ENCODE data around the gene PCCA.

The PCCA gene

DNA sequence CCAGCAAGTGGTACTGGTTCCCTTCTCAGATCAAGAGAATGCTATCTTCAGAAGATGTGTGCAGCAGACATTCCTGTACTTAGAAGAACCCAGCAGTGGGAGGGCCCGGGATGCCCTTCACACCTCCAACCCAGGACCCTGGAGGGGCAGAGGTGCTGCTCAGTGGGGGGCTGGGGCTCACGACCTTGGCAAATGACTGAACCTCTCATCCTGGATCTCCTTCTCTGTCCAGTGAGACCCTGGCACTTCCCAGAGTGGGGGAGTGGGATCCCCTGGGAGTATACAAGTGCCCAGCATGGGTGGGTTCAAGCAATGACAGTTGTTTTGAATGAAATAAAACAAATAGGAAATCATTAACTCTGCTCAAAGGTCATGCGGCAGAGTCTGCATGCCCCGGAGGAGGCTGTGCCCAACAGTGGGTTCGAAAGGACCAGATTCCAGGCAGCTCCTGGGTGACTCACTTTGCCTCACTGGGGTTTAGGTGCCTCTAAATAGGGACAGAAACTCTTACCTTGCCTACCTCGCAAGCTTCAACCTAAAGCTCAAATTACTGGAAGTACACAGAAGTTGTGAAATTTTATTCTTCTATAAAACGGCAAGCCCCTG lies 472.8 kb downstream of the PCCA start:
- peak in 1 of 2 donors; percentile 48 for DNase-seq
- Histone ChIP-seq H3K4me3 (no peak overlapping the region), H3K27me3 (no peaks in the 10 kb centered on the region), H3K36me3 (no peaks in the 10 kb centered on the region), H3K9me3 (no peaks in the 10 kb centered on the region), H3K4me1 (no peaks in the 10 kb centered on the region), H3K27ac (no peak overlapping the region)
- no peak for TF ChIP-seq CTCF (IDR thresholded peaks at IDR 0.05)
- intact Hi-C loops (cut with DNase I; ENCODE audit: low total_unique reads), result no loop called here

DNA sequence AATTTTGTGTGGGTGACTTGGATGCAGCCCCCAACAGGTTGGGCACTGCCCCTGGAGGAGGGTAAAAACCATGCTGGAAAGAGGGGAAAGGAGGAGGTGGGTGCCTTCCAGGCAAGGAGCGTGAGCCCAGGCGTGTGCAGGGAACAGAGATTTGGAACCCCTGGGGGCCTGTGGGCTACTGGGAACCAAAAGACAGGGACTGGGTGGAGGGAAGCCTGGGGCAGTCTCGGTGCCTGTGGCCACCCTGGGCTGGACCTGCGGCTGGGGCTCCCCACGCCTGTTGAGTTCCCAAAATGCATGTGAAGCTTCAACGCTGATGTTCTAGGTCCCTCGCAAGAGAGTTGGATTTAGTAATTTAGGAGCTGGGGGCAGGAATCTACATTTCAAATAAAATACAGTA lies 474.9 kb downstream of the PCCA start:
- Histone ChIP-seq H3K4me1 (no peaks in the 10 kb centered on the region), H3K27me3 (no peaks in the 10 kb centered on the region), H3K36me3 (no peaks in the 10 kb centered on the region), H3K9me3 (no peaks in the 10 kb centered on the region), H3K27ac (no peak overlapping the region), H3K4me3 (no peak overlapping the region)
- DNase-seq, result no peak
- TF ChIP-seq CTCF (IDR thresholded peaks at IDR 0.05), result no peak
- intact Hi-C loops (cut with DNase I; ENCODE audit: low total_unique reads), result no loop called here

DNA sequence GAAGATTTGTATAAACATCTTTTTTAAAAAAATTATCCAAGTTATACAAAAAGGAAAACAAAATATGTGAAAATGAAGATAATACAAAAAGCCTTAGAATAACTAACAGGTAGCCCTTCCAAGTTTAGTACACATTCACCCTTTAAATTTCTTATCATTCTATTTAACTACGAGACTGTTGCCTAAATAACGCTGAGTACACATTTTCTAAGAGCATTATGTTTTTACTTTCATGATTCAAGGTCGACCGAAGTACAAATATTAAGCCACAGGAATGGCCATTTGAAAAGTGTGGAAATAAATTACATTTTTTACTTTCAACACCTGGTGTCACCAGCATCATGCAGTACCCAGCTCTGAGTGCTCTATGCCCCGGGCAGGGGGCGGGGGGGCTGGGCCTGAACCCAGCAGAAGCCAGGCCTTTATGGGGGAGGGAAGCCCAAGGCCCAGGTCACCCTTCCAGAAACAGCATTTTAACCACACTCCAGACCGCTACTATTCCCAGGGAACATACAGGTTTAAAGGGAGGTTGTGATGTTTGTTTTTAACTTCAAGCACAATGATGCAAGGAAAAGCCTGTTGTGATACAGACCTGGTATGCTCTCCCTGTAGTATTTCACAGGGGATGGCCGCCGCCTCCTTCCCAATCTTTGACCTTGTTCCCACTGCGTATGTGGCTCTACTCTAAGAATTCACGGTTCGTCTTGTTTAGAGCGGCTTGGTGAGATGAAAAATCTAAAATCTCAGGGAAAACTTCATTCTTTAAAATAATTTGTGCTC lies 475.7 kb downstream of the PCCA start:
- Histone ChIP-seq H3K9me3 (no peaks in the 10 kb centered on the region), H3K4me1 (no peaks in the 10 kb centered on the region), H3K4me3 (no peak overlapping the region), H3K27me3 (no peaks in the 10 kb centered on the region), H3K27ac (no peak overlapping the region), H3K36me3 (no peaks in the 10 kb centered on the region)
- TF ChIP-seq CTCF (IDR thresholded peaks at IDR 0.05), result no peak
- DNase-seq, result no peak
- intact Hi-C loops (cut with DNase I; ENCODE audit: low total_unique reads), result no loop called here

GRCh38 chr13:100565286-100565685 lies 476.4 kb downstream of the PCCA start:
- H3K4me1 ChIP-seq, result no peaks in the 10 kb centered on the region
- no peaks in the 10 kb centered on the region for H3K36me3 ChIP-seq
- TF ChIP-seq CTCF (IDR thresholded peaks at IDR 0.05), result no peak
- intact Hi-C loops (cut with DNase I; ENCODE audit: low total_unique reads), result no loop called here
- no peaks in the 10 kb centered on the region for H3K9me3 ChIP-seq
- no peak for DNase-seq
- no peak overlapping the region for H3K4me3 ChIP-seq
- H3K27me3 ChIP-seq, result no peaks in the 10 kb centered on the region
- H3K27ac ChIP-seq, result no peak overlapping the region

- Histone ChIP-seq H3K4me1 (no peaks in the 10 kb centered on the region), H3K36me3 (no peaks in the 10 kb centered on the region), H3K9me3 (no peaks in the 10 kb centered on the region), H3K4me3 (no peak overlapping the region), H3K27ac (no peak overlapping the region), H3K27me3 (no peaks in the 10 kb centered on the region)
- no peak for TF ChIP-seq CTCF (IDR thresholded peaks at IDR 0.05)
- DNase-seq, result no peak
- intact Hi-C loops (cut with DNase I; ENCODE audit: low total_unique reads), result no loop called here
Observed at GRCh38 chr13:100566543-100566942, 477.6 kb downstream of the PCCA start.
